HCT116 (cell line): Measurements from ENCODE around the gene NT5C3A. TPM values are rescaled to one million over a fixed set of nuclear protein-coding genes. Genes with fewer than 3 reads are reported as not detected.

Source experiments
- ATAC-seq: fragments of 200-7000 bp; cut with Tn5 transposase; 2 replicates; pipeline ENCODE4 v1.9.1; 2020; ENCODE audit warnings: mild to moderate bottlenecking, moderate library complexity
- Bru-seq: library from RNA; stranded (reverse); fragments of 400-500 nt; gene quantifications from one replicate; lab custom pipeline; 2021; lab: Mats Ljungman, UMichigan
- BruChase-seq, 2 experiments: library from RNA; stranded (reverse); fragments of 400-500 nt; gene quantifications; one replicate each; lab custom pipeline; 2021; lab: Mats Ljungman, UMichigan
- BruUV-seq: library from RNA; stranded (reverse); fragments of 400-500 nt; replicated peaks from 2 replicates; lab custom pipeline; 2021; lab: Mats Ljungman, UMichigan
- CTCF ChIA-PET: fragments of 300-600 bp; sonication (Branson Sonifier 250); formaldehyde crosslinking; loops from one replicate; lab custom pipeline; 2021; ENCODE audit warnings: antibody characterized with exemption; lab: Charles Lee
- POLR2A ChIA-PET: fragments of 300-600, 350-600 bp; sonication (Branson Sonifier 250); formaldehyde crosslinking; loops from one replicate; lab custom pipeline; 2021; ENCODE audit warnings: antibody characterized with exemption; lab: Charles Lee
- RAD21 ChIA-PET, 2 experiments: fragments of 300-600 bp; sonication (Branson Sonifier 250); formaldehyde crosslinking; loops; one replicate each; lab custom pipeline; 2023; ENCODE audit warnings: low total read pairs in 2 of 2; ENCODE audit not compliant: uncharacterized antibody in 2 of 2, unreplicated experiment in 2 of 2, low non-redundant PET in 1 of 2; lab: Charles Lee
- DNase-seq: peaks from one replicate; pipeline ENCODE4 v3.0.0-alpha.2; 2010; ENCODE audit warnings: low read depth, low spot score
- H2AFZ ChIP-seq: fragments of 200-600 bp; shearing (Covaris generic), sonication (generic); 2 replicates; pipeline ENCODE4 v1.6.1; 2017; ENCODE audit warnings: low read depth, mixed run types, mixed read lengths, antibody characterized with exemption, low read length; ENCODE audit not compliant: poor library complexity, severe bottlenecking
- H3K27ac ChIP-seq: 2 replicates; pipeline ENCODE4 v1.5.1; 2012; ENCODE audit warnings: low read depth, low read length
- H3K27me3 ChIP-seq: fragments of 200-600 bp; sonication (generic); 2 replicates; pipeline ENCODE4 v1.6.1; 2016; ENCODE audit warnings: mixed run types, low read length, mixed read lengths; ENCODE audit not compliant: insufficient read depth
- H3K36me3 ChIP-seq, 2 experiments: fragments of 200-500 bp in 1 of 2; fragments of 200-600 bp in 1 of 2; sonication (Bioruptor generic) in 1 of 2; sonication (generic) in 1 of 2; 2 replicates each; pipeline versions ENCODE4 v1.5.1 to v1.6.1; 2014 to 2016; ENCODE audit warnings: low read length in 2 of 2, inconsistent platforms in 1 of 2, mixed read lengths in 1 of 2, mixed run types in 1 of 2; ENCODE audit not compliant: insufficient read depth in 2 of 2, control insufficient read depth in 1 of 2
- H3K4me1 ChIP-seq, 2 experiments: fragments of 200-600 bp in 1 of 2; sonication (generic) in 1 of 2; 2 replicates each; pipeline versions ENCODE4 v1.5.1 to v1.6.1; 2012 to 2017; ENCODE audit warnings: low read length in 2 of 2, inconsistent platforms in 1 of 2, mild to moderate bottlenecking in 1 of 2, mixed read lengths in 1 of 2, mixed run types in 1 of 2, moderate library complexity in 1 of 2; ENCODE audit not compliant: insufficient read depth in 2 of 2, control insufficient read depth in 1 of 2
- H3K4me2 ChIP-seq: fragments of 200-600 bp; sonication (generic); 2 replicates; pipeline ENCODE4 v1.6.1; 2017; ENCODE audit warnings: mixed run types, low read length, mixed read lengths
- H3K4me3 ChIP-seq, 2 experiments: fragments of 200-600 bp in 1 of 2; sonication (generic) in 1 of 2; replicated peaks in 1 of 2; 2 replicates each; pipeline ENCODE4 v1.5.1; 2011 to 2016; ENCODE audit warnings: low read length in 2 of 2, control low read depth in 1 of 2, low read depth in 1 of 2, mild to moderate bottlenecking in 1 of 2, mixed read lengths in 1 of 2, mixed run types in 1 of 2
- H3K79me2 ChIP-seq: fragments of 200-600 bp; sonication (generic); 2 replicates; pipeline ENCODE4 v1.6.1; 2017; ENCODE audit warnings: mild to moderate bottlenecking, mixed run types, low read length, moderate library complexity, mixed read lengths; ENCODE audit not compliant: insufficient read depth
- H3K9ac ChIP-seq: fragments of 200-600 bp; sonication (generic); 2 replicates; pipeline ENCODE4 v1.6.1; 2016; ENCODE audit warnings: low read length, mixed read lengths
- H3K9me2 ChIP-seq: fragments of 200-600 bp; sonication (generic), shearing (Covaris generic); 2 replicates; pipeline ENCODE4 v1.6.1; 2017; ENCODE audit warnings: mixed run types, mild to moderate bottlenecking, moderate library complexity; ENCODE audit not compliant: insufficient read depth
- H3K9me3 ChIP-seq, 2 experiments: fragments of 200-500 bp in 1 of 2; fragments of 200-600 bp in 1 of 2; sonication (Bioruptor generic) in 1 of 2; sonication (generic) in 1 of 2; 2 replicates each; pipeline ENCODE4 v1.6.1; 2014 to 2017; ENCODE audit warnings: low read length in 2 of 2, mixed read lengths in 2 of 2, inconsistent platforms in 1 of 2, low read depth in 1 of 2, mild to moderate bottlenecking in 1 of 2, mixed run types in 1 of 2, moderate library complexity in 1 of 2; ENCODE audit not compliant: control insufficient read depth in 1 of 2, insufficient read depth in 1 of 2
- H4K20me1 ChIP-seq: fragments of 200-600 bp; sonication (generic), shearing (Covaris generic); 2 replicates; pipeline ENCODE4 v1.6.1; 2017; ENCODE audit warnings: mixed run types, mild to moderate bottlenecking, moderate library complexity; ENCODE audit not compliant: insufficient read depth
- EZH2phosphoT487 ChIP-seq: fragments of 200-600 bp; IDR thresholded peaks from 2 replicates; pipeline ENCODE4 v1.6.1; 2018; ENCODE audit warnings: antibody characterized with exemption, borderline replicate concordance
- POLR2A ChIP-seq: IDR thresholded peaks from 2 replicates; pipeline ENCODE4 v1.7.0; 2011; ENCODE audit warnings: borderline replicate concordance; ENCODE audit not compliant: insufficient read depth, insufficient read length; ENCODE audit errors: extremely low read depth
- POLR2AphosphoS5 ChIP-seq: IDR thresholded peaks from 2 replicates; pipeline ENCODE4 v1.6.1; 2011; ENCODE audit warnings: mild to moderate bottlenecking, low read depth, low read length, moderate library complexity
- REST ChIP-seq: IDR thresholded peaks from 2 replicates; pipeline ENCODE4 v1.6.1; 2012; ENCODE audit warnings: low read depth
- SIN3A ChIP-seq: IDR thresholded peaks from 2 replicates; pipeline ENCODE4 v1.6.1; 2012; ENCODE audit warnings: low read depth
- SRF ChIP-seq: IDR thresholded peaks from 2 replicates; pipeline ENCODE4 v1.6.1; 2012; ENCODE audit warnings: low read depth
- ZFX ChIP-seq: fragments of 450-650 bp; IDR thresholded peaks from 2 replicates; pipeline ENCODE4 v1.6.1; 2017
- ZNF274 ChIP-seq: fragments of 200-500 bp; sonication (Bioruptor generic); IDR thresholded peaks from 2 replicates; pipeline ENCODE4 v1.6.1; 2014; ENCODE audit warnings: mild to moderate bottlenecking, low read depth, low read length, inconsistent platforms
- intact Hi-C: fragments of 100-400 bp; cut with micrococcal nuclease; formaldehyde crosslinking; loops from 2 replicates; pipeline ENCODE4 v1.10.0; 2022
- long read RNA-seq: library from polyadenylated mRNA; unstranded; transcript quantifications from one replicate; pipeline ENCODE4 v2.0.0, GENCODE V29; 2021; ENCODE audit not compliant: unreplicated experiment
- polyA plus RNA-seq: library from polyadenylated mRNA; unstranded; fragments of >200 nt; gene quantifications from 2 replicates; pipeline ENCODE4 v1.2.1, GENCODE V29; 2012; ENCODE audit warnings: missing spikeins
- total RNA-seq: library from RNA; stranded (reverse); gene quantifications from one replicate; pipeline ENCODE4 v1.2.1, GENCODE V29; 2021; ENCODE audit not compliant: unreplicated experiment
- TF ChIP-seq, protein P1 (sequence below), 3 experiments: fragments of 200-600 bp in 1 of 3; sonication (generic) in 1 of 3; IDR thresholded peaks in 2 of 3; conservative IDR thresholded peaks in 1 of 3; 2 replicates each; pipeline ENCODE4 v1.5.1; 2012 to 2017; ENCODE audit warnings: low read depth in 2 of 3, low read length in 2 of 3, antibody characterized with exemption in 1 of 3, borderline replicate concordance in 1 of 3, control low read depth in 1 of 3, mild to moderate bottlenecking in 1 of 3, mixed read lengths in 1 of 3, mixed run types in 1 of 3, moderate library complexity in 1 of 3; ENCODE audit not compliant: insufficient read depth in 1 of 3
- TF ChIP-seq, protein P2 (sequence below): IDR thresholded peaks from 2 replicates; pipeline ENCODE4 v1.6.1; 2012

The NT5C3A gene
- total RNA-seq, result 32.5 TPM
- polyA plus RNA-seq, result 9.7 and 15.0 TPM in 2 replicates
- Bru-seq, nascent RNA, result percentile 91 among the genes with signal in this experiment
- percentile 78 among the genes with signal in this experiment for BruChase-seq, experiment 1, labeled RNA remaining after a 6-hour chase
- BruChase-seq, experiment 2, labeled RNA remaining after a 2-hour chase, result percentile 78 among the genes with signal in this experiment
- long read RNA-seq, transcript NT5C3A-204 (10 exons, 1,759 nt), result minor isoform, 19 of 78 reads
- long read RNA-seq, transcript NT5C3A-201 (9 exons, 1,704 nt), result major isoform, 40 of 78 reads
- long read RNA-seq, partial matches to known transcripts, result 5 of 78 reads
- long read RNA-seq, other reads (novel, unspliced or antisense), result 13 of 78 reads

GRCh38 chr7:33062023-33062781 is at the start of gene NT5C3A:
TSS of gene NT5C3A (minus strand) at chr7:33062776. CDS start at chr7:33062705, 71 bp downstream.
- H3K79me2 ChIP-seq, result peaks cover 53% of the 10 kb centered on the region
- RAD21 ChIA-PET, result no interaction called here
- H3K9ac ChIP-seq, result peak within 1 kb of the TSS; percentile 88
- CTCF ChIA-PET, result interaction anchor here (1.1 to 1.7 kb wide), 5 partner anchors 10 to 262 kb away, joined by 3 to 5 read pairs (median 4); no protein-coding TSS in a partner anchor
- peak; percentile 5 for ATAC-seq
- no peak within 1 kb of the TSS for H2AFZ ChIP-seq
- H3K4me1 ChIP-seq, result peaks cover 7 to 17% of the 10 kb centered on the region in 2 experiments; a peak in 3 of 4 replicates
- POLR2A ChIA-PET, result interaction anchor here (0.6 to 2.1 kb wide), 4 partner anchors 9 to 128 kb away, joined by 3 to 5 read pairs (median 4); no protein-coding TSS in a partner anchor
- H3K27me3 ChIP-seq, result no peaks in the 10 kb centered on the region
- H3K4me2 ChIP-seq, result peak within 1 kb of the TSS; percentile 93
- TF ChIP-seq SIN3A, result peak; percentile 50; the same call in 1 of the 2 replicates
- TF ChIP-seq, protein P1, sequence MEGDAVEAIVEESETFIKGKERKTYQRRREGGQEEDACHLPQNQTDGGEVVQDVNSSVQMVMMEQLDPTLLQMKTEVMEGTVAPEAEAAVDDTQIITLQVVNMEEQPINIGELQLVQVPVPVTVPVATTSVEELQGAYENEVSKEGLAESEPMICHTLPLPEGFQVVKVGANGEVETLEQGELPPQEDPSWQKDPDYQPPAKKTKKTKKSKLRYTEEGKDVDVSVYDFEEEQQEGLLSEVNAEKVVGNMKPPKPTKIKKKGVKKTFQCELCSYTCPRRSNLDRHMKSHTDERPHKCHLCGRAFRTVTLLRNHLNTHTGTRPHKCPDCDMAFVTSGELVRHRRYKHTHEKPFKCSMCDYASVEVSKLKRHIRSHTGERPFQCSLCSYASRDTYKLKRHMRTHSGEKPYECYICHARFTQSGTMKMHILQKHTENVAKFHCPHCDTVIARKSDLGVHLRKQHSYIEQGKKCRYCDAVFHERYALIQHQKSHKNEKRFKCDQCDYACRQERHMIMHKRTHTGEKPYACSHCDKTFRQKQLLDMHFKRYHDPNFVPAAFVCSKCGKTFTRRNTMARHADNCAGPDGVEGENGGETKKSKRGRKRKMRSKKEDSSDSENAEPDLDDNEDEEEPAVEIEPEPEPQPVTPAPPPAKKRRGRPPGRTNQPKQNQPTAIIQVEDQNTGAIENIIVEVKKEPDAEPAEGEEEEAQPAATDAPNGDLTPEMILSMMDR (IDR thresholded peaks at IDR 0.05 in 2 of 3, conservative IDR thresholded peaks at IDR 0.05 in 1 of 3; ENCODE audit: borderline replicate concordance in 1 of 3, insufficient read depth in 1 of 3, low read depth in 2 of 3, low read length in 2 of 3), result no peak
- no peak for TF ChIP-seq SRF
- TF ChIP-seq, protein P2, sequence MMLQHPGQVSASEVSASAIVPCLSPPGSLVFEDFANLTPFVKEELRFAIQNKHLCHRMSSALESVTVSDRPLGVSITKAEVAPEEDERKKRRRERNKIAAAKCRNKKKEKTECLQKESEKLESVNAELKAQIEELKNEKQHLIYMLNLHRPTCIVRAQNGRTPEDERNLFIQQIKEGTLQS, result no peak
- TF ChIP-seq POLR2AphosphoS5, result peak; percentile 67
- no peak for TF ChIP-seq ZNF274
- no peak for TF ChIP-seq EZH2phosphoT487
- peak; percentile 92; the same call in 1 of the 2 replicates for TF ChIP-seq ZFX
- TF ChIP-seq REST, result no peak
- TF ChIP-seq POLR2A, result no peak
- H3K4me3 ChIP-seq, result peak within 1 kb of the TSS; percentile 75 to 86
- DNase-seq, result no peak
- peaks cover 4 to 5% of the 10 kb centered on the region in 2 experiments; a peak in 1 of 4 replicates for H3K9me3 ChIP-seq
- BruUV-seq, result no TSS peak
- intact Hi-C loops, result loop anchor here (5.0 kb wide), 2 partner anchors 45 to 120 kb away; partner anchors contain the start of gene RP9
- no peaks in the 10 kb centered on the region for H3K9me2 ChIP-seq
- peak within 1 kb of the TSS; percentile 74 for H3K27ac ChIP-seq
- peaks cover 19% of the 10 kb centered on the region; the same call in 1 of the 2 replicates for H4K20me1 ChIP-seq
- peaks cover 0 to 4% of the 10 kb centered on the region in 2 experiments; a peak in 1 of 4 replicates for H3K36me3 ChIP-seq
